NCI-H510A treated with DMSO at 0.1 percent for 48 hours (cell line): ENCODE data around the gene GTF3C5.
"Not testable (repeated sequence)": the region's sequence is repeated elsewhere in the genome, so short reads cannot be mapped to it uniquely, and the experiment has no call there.

ENCODE experiments used
- DNase-seq: peaks from one replicate; lab custom pipeline; 2025; lab: John Stamatoyannopoulos, UW

GTF3C5 gene

DNA sequence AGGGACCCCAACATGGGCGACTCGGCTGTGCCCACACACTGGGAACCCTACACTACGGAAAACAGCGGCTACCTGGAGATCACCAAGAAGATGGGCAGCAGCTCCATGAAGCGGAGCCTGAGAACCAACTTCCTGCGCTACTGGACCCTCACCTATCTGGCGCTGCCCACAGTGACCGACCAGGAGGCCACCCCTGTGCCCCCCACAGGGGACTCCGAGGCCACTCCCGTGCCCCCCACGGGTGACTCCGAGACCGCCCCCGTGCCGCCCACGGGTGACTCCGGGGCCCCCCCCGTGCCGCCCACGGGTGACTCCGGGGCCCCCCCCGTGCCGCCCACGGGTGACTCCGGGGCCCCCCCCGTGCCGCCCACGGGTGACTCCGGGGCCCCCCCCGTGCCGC, 40.2 kb downstream of the GTF3C5 start:
- DNase-seq, result not testable (repeated sequence)

GRCh38 chr9:133071484-133072150, 40.8 kb downstream of the GTF3C5 start:
- DNase-seq, result no peak

DNA sequence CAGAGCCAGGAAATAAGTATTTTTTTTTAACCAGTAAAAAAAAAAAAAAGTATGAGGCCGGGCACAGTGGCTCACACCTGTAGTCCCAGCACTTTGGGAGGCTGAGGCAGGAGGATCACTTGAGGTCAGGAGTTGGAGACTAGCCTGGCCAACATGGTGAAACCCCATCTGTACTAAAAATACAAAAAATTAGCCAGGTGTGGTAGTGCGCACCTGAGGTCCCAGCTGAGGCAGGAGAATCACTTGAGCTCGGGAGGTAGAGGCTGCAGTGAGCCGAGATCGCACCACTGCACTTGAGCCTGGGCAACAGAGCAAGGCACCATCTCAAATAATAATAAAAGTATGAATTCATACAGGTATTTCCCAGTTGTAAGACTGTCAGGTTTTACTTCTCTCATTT, 41.4 kb downstream of the GTF3C5 start:
- not testable (repeated sequence) for DNase-seq

DNA sequence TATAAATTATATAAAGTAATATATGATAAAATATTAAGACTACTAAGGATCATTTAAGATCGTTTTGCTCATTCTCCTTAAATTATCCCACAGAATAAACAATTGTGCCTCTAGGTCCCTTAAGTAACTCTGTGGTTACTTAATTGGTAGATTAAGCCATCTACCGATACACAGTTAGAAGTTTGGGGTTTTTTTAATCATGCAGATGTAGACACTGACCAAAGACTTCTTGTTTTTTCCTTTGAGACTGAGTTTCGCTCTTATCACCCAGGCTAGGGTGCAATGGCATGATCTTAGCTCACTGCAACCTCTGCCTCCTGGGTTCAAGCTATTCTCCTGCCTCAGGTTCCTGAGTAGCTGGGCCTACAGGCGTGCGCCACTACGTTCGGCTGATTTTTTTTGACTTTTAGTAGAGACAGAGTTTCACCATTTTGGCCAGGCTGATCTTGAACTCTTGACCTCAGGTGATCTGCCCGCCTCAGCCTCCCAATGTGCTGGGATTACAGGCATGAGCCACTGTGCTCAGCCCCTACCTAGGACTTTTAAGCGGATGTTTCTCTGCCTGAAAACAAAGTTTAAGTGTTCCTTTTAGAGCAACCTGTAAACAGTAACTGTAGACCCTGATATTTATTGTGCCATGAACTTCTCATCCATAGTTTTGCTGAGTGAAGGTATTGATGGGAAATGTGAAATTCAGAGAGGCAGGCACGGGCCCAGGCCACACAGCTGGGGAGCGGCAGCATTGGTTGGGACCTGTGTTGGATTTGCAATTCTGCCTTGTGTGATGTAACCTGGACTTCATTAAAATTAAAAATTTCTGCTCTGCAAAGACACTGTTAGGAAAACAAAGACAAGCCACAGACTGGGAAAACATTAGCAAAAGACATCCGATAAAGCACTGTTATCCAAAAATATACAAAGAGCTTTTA, 42.6 kb downstream of the GTF3C5 start:
- no peak for DNase-seq

DNA sequence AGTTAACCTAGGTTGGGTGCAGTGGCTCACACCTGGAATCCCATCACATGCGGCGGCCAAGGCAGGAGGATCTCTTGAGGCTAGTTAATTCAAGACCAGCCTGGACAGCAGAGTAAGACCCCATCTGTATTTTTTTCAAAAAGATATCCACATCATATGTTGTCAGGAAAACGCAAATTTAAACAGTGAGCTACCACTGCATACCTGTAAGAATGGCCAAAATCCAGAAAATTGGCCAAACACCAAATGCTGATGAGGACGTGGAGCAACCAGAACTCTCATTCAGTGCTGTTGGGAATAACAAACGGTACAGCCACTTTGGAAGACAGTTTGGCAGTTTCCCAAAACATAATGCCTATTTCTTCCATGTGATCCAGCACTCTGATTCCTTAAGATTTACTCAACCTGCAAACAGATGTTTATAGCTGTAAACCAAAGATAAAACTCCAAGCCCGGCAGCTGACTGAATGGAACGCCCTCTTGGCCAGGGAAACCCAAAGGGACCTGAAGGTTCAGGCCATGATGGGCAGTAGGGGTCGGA, 43.4 kb downstream of the GTF3C5 start:
- DNase-seq, result no peak

- DNase-seq, result no peak
These were observed 45.3 kb downstream of the GTF3C5 start for GRCh38 chr9:133075925-133076630.

GRCh38 chr9:133076691-133077090, 45.9 kb downstream of the GTF3C5 start:
- no peak for DNase-seq

DNA sequence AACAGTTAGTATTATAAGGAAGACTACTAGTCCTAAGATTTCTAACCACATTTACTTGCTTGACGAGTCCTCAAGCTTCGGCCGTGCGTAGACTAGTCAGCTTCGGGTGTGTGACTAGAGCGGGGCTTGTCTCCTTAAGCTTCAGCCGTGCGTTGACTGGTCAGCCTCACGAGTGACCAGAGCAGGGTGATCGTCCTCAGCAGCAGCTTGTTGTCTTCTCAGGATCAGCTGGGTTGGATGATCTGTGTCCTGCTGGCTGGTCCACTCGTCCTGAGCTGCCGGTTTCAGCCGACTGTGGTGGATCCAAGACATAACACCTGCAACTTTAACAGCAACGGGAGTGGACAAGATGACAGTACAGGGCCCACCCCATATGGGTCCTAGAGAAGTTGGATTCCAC, 47.7 kb downstream of the GTF3C5 start:
- DNase-seq, result no peak

- DNase-seq, result no peak
These were observed 49.4 kb downstream of the GTF3C5 start for GRCh38 chr9:133080161-133080560.

- DNase-seq, result not testable (repeated sequence)
These were observed 50.3 kb downstream of the GTF3C5 start for GRCh38 chr9:133080786-133081779.

DNA sequence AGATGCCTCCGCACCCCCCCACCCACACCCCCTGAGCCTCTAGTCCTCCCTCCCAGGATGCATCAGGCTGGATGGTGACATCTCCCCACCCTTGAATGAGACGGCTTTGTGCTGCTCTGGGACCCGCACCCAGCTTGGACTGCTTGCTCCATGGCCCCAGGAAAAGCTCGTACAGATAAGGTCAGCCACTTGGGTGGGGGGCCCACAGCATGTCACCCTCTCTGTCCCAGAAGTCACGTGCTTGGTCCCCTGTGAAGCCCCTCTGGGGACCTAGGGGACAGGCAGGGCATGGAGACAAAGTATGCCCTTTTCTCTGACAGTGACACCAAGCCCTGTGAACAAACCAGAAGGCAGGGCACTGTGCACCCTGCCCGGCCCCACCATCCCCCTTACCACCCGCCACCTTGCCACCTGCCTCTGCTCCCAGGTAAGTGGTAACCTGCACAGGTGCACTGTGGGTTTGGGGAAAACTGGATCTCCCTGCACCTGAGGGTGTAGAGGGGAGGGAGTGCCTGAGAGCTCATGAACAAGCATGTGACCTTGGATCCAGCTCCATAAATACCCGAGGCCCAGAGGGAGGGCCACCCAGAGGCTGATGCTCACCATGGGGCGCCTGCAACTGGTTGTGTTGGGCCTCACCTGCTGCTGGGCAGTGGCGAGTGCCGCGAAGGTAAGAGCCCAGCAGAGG, 51.3 kb downstream of the GTF3C5 start:
- peak; percentile 58 for DNase-seq

DNA sequence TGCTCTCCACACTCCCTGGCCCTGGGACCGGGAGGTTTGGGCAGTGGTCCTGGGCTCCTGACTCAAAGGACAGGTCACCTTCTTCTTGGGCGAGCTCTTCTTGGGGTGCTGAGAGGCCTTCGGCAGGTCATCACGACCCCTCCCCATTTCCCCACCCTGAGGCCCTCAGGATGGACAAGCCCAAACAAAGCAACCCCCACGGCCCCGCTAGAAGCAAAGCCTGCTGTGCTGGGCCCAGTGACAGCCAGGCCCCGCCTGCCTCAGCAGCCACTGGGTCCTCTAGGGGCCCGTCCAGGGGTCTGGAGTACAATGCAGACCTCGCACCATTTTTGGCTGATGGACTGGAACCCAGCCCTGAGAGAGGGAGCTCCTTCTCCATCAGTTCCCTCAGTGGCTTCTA, 52.9 kb downstream of the GTF3C5 start:
- DNase-seq, result not testable (repeated sequence)

GRCh38 chr9:133086212-133086860, 55.5 kb downstream of the GTF3C5 start:
- not testable (repeated sequence) for DNase-seq

GRCh38 chr9:133086894-133087293, 56.1 kb downstream of the GTF3C5 start:
- DNase-seq, result no peak

GRCh38 chr9:133087429-133088145, 56.8 kb downstream of the GTF3C5 start:
- DNase-seq, result no peak

GRCh38 chr9:133088146-133088750, 57.5 kb downstream of the GTF3C5 start:
- DNase-seq, result no peak

GRCh38 chr9:133088756-133089155, 58.0 kb downstream of the GTF3C5 start:
- no peak for DNase-seq

GRCh38 chr9:133089271-133089671, 58.5 kb downstream of the GTF3C5 start:
- DNase-seq, result peak; percentile 84

- DNase-seq, result no peak
These were observed 59.4 kb downstream of the GTF3C5 start for GRCh38 chr9:133090187-133090586.
